ENCODE results near the gene HBEGF. TPM values are rescaled to one million over a fixed set of nuclear protein-coding genes. Genes with fewer than 3 reads are reported as not detected.
A peak's percentile ranks its signal among the peaks of the same experiment; 100 is the strongest.

HBEGF gene
- total and polyA plus RNA-seq, 8 donors = 1.2 to 39.8 (median 13.4) TPM

GRCh38 chr5:140298183-140298601 is 48.2 kb downstream of the HBEGF start:
- DNase-seq = no peak
- no peaks in the 10 kb centered on the region for H3K27me3 ChIP-seq
- H3K36me3 ChIP-seq = peaks cover 7 to 25% (median 15%) of the 10 kb centered on the region in 4 donors
- H3K4me3 ChIP-seq = no peak overlapping the region
- peaks cover 19 to 94% (median 57%) of the 10 kb centered on the region in 4 donors for H3K4me1 ChIP-seq
- intact Hi-C loops (cut with DNase I; ENCODE audit: low total_unique reads) = no loop called here
- H3K9me3 ChIP-seq = no peaks in the 10 kb centered on the region
- peak overlapping the region in 3 of 5 donors; percentile 1 to 68 (median 1) for H3K27ac ChIP-seq
- TF ChIP-seq EP300 (IDR thresholded peaks at IDR 0.05) = no peak
- no peak for TF ChIP-seq CTCF (IDR thresholded peaks at IDR 0.05)
- no peak for TF ChIP-seq POLR2A (IDR thresholded peaks at IDR 0.05)
- no peak for TF ChIP-seq POLR2AphosphoS5 (IDR thresholded peaks at IDR 0.05)
- 56 to 76% (median 71%) methylated on average over 1 of the region's 1 CpG for whole genome bisulfite sequencing, 5 donors

- WGBS, 5 donors = 53 to 78% (median 69%) methylated on average over 5 of the region's 5 CpGs
- peaks cover 22 to 100% (median 64%) of the 10 kb centered on the region in 4 donors for H3K4me1 ChIP-seq
- H3K9me3 ChIP-seq = no peaks in the 10 kb centered on the region
- DNase-seq = no peak
- no peak for TF ChIP-seq CTCF (IDR thresholded peaks at IDR 0.05)
- no peak for TF ChIP-seq EP300 (IDR thresholded peaks at IDR 0.05)
- TF ChIP-seq POLR2A (IDR thresholded peaks at IDR 0.05) = no peak
- no peak for TF ChIP-seq POLR2AphosphoS5 (IDR thresholded peaks at IDR 0.05)
- intact Hi-C loops (cut with DNase I; ENCODE audit: low total_unique reads) = no loop called here
- peaks cover 7 to 25% (median 15%) of the 10 kb centered on the region in 4 donors for H3K36me3 ChIP-seq
- no peak overlapping the region for H3K4me3 ChIP-seq
- H3K27me3 ChIP-seq = no peaks in the 10 kb centered on the region
- H3K27ac ChIP-seq = peak overlapping the region in 2 of 5 donors; percentile 7 to 68
Observed at GRCh38 chr5:140297283-140297682, 49.1 kb downstream of the HBEGF start.

GRCh38 chr5:140296289-140296688 is 50.1 kb downstream of the HBEGF start:
- intact Hi-C loops (cut with DNase I; ENCODE audit: low total_unique reads) = no loop called here
- peak overlapping the region in 4 of 5 donors; percentile 7 to 68 (median 22) for H3K27ac ChIP-seq
- peaks cover 7 to 25% (median 15%) of the 10 kb centered on the region in 4 donors for H3K36me3 ChIP-seq
- H3K4me3 ChIP-seq = no peak overlapping the region
- H3K9me3 ChIP-seq = no peaks in the 10 kb centered on the region
- WGBS, 5 donors = 58 to 84% (median 74%) methylated on average over 3 of the region's 3 CpGs
- peaks cover 23 to 100% (median 64%) of the 10 kb centered on the region in 4 donors for H3K4me1 ChIP-seq
- H3K27me3 ChIP-seq = no peaks in the 10 kb centered on the region
- DNase-seq = no peak
- TF ChIP-seq POLR2A (IDR thresholded peaks at IDR 0.05) (no peak), POLR2AphosphoS5 (IDR thresholded peaks at IDR 0.05) (no peak), EP300 (IDR thresholded peaks at IDR 0.05) (no peak), CTCF (IDR thresholded peaks at IDR 0.05) (no peak)

- TF ChIP-seq POLR2AphosphoS5 (IDR thresholded peaks at IDR 0.05) = peak in 1 of 3 donors; percentile 52
- no peak for TF ChIP-seq POLR2A (IDR thresholded peaks at IDR 0.05)
Observed at GRCh38 chr5:140295414-140295813, 51.0 kb downstream of the HBEGF start.

DNA sequence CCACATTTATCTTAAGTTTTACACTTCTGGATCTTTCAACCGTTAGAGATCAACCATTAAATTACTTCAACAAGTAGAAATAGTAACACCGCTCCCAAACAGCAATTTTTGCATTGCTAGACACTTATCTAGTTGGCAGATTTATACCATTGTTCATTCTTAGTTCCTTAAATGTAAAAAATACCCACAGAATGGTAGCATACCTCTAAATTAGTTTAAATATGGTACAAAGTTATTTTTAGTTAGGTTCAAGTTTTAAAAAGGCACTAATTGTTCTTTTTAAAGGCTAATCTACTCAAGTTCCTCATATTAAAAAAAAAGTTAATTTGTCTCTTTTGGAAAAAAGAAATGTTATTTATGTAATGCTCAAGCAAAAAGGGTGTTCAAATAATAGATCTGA is 51.6 kb downstream of the HBEGF start:
- Histone ChIP-seq H3K27ac (peak overlapping the region in 2 of 5 donors; percentile 45 to 68), H3K27me3 (no peaks in the 10 kb centered on the region), H3K36me3 (peaks cover 3 to 19% (median 9%) of the 10 kb centered on the region in 4 donors), H3K9me3 (no peaks in the 10 kb centered on the region), H3K4me1 (peaks cover 23 to 90% (median 62%) of the 10 kb centered on the region in 4 donors), H3K4me3 (no peak overlapping the region)
- WGBS, 5 donors = 52 to 65% (median 59%) methylated on average over 2 of the region's 2 CpGs
- no peak for DNase-seq
- intact Hi-C loops (cut with DNase I; ENCODE audit: low total_unique reads) = no loop called here
- no peak for TF ChIP-seq POLR2AphosphoS5 (IDR thresholded peaks at IDR 0.05)
- TF ChIP-seq CTCF (IDR thresholded peaks at IDR 0.05) = no peak

More at GRCh38 chr5:140295414-140295813, 51.0 kb downstream of the HBEGF start:
- WGBS, 5 donors = 17 to 55% (median 25%) methylated on average over 1 of the region's 1 CpG
- intact Hi-C loops (cut with DNase I; ENCODE audit: low total_unique reads) = no loop called here
- Histone ChIP-seq H3K4me1 (peaks cover 23 to 96% (median 63%) of the 10 kb centered on the region in 4 donors), H3K27me3 (no peaks in the 10 kb centered on the region), H3K4me3 (no peak overlapping the region), H3K9me3 (no peaks in the 10 kb centered on the region), H3K36me3 (peaks cover 7 to 25% (median 15%) of the 10 kb centered on the region in 4 donors), H3K27ac (peak overlapping the region in 3 of 5 donors; percentile 1 to 68 (median 9))
- peak; percentile 37 to 87 for DNase-seq

Measured in stomach (tissue), 9 donors.